DND-41 (cell line): Measurements from ENCODE around the gene SPACA4.

Source experiments
- ATAC-seq: fragments of 200-7000 bp; cut with Tn5 transposase; 3 replicates; pipeline ENCODE4 v1.9.1; 2021; ENCODE audit warnings: low read depth; ENCODE audit not compliant: insufficient read depth
- DNase-seq: peaks from one replicate; pipeline ENCODE4 v3.0.0-alpha.2; 2020
- H2AFZ ChIP-seq: 2 replicates; pipeline ENCODE4 v1.6.0; 2012; ENCODE audit warnings: low read depth, low read length
- H3K27ac ChIP-seq: 2 replicates; pipeline ENCODE4 v1.5.1; 2012; ENCODE audit warnings: low read length, inconsistent platforms
- H3K27me3 ChIP-seq: fragments of 200-600 bp; sonication (generic); 2 replicates; pipeline ENCODE4 v1.6.0; 2012; ENCODE audit warnings: low read length, mild to moderate bottlenecking, inconsistent platforms; ENCODE audit not compliant: insufficient read depth, poor library complexity
- H3K36me3 ChIP-seq: 2 replicates; pipeline ENCODE4 v1.5.1; 2012; ENCODE audit warnings: low read length, inconsistent platforms; ENCODE audit not compliant: insufficient read depth
- H3K4me1 ChIP-seq: 2 replicates; pipeline ENCODE4 v1.5.1; 2012; ENCODE audit warnings: mild to moderate bottlenecking, low read length; ENCODE audit not compliant: insufficient read depth
- H3K4me2 ChIP-seq: 2 replicates; pipeline ENCODE4 v1.6.0; 2012; ENCODE audit warnings: mild to moderate bottlenecking, moderate library complexity, low read length, inconsistent platforms; ENCODE audit not compliant: insufficient read depth
- H3K4me3 ChIP-seq, 2 experiments: fragments of 200-600 bp in 1 of 2; shearing (Covaris generic) in 1 of 2; 2 replicates each; pipeline ENCODE4 v1.5.1; 2012 to 2016; ENCODE audit warnings: inconsistent platforms in 2 of 2, low read length in 2 of 2, mild to moderate bottlenecking in 2 of 2, low read depth in 1 of 2, moderate library complexity in 1 of 2
- H3K79me2 ChIP-seq: 2 replicates; pipeline ENCODE4 v1.6.0; 2012; ENCODE audit warnings: low read length, inconsistent platforms; ENCODE audit not compliant: insufficient read depth
- H3K9ac ChIP-seq: 2 replicates; pipeline ENCODE4 v1.6.0; 2012; ENCODE audit warnings: low read depth, mild to moderate bottlenecking, inconsistent platforms, low read length, moderate library complexity
- H3K9me3 ChIP-seq: 2 replicates; pipeline ENCODE4 v1.5.1; 2012; ENCODE audit warnings: low read length, moderate library complexity, mild to moderate bottlenecking, inconsistent platforms; ENCODE audit not compliant: insufficient read depth, severe bottlenecking
- H4K20me1 ChIP-seq: 2 replicates; pipeline ENCODE4 v1.6.0; 2012; ENCODE audit warnings: low read length; ENCODE audit not compliant: insufficient read depth
- CTCF ChIP-seq: IDR thresholded peaks from 2 replicates; pipeline ENCODE4 v1.5.1; 2012; ENCODE audit warnings: borderline replicate concordance, low read length, moderate library complexity, mild to moderate bottlenecking; ENCODE audit not compliant: poor library complexity, severe bottlenecking; ENCODE audit errors: extremely low read depth
- EZH2 ChIP-seq: IDR thresholded peaks from 3 replicates; pipeline ENCODE4 v1.6.1; 2012; ENCODE audit warnings: borderline replicate concordance, low read depth, mild to moderate bottlenecking, moderate library complexity, low read length, inconsistent platforms; ENCODE audit not compliant: severe bottlenecking

The SPACA4 gene

GRCh38 chr19:48596679-48597465 lies 9.7 kb upstream of the SPACA4 start:
- ATAC-seq: no peak
- DNase-seq: no peak
- Histone ChIP-seq H3K4me3 (no peak overlapping the region), H3K4me1 (no peaks in the 10 kb centered on the region), H3K27me3 (no peaks in the 10 kb centered on the region), H4K20me1 (no peaks in the 10 kb centered on the region), H3K4me2 (no peak overlapping the region), H2AFZ (no peak overlapping the region), H3K9me3 (no peaks in the 10 kb centered on the region), H3K9ac (no peak overlapping the region), H3K36me3 (no peaks in the 10 kb centered on the region), H3K27ac (no peak overlapping the region), H3K79me2 (no peaks in the 10 kb centered on the region)
- TF ChIP-seq CTCF: no peak
- TF ChIP-seq EZH2: no peak

GRCh38 chr19:48598996-48599700 lies 7.4 kb upstream of the SPACA4 start:
- Histone ChIP-seq H3K27ac (no peak overlapping the region), H3K9ac (no peak overlapping the region), H3K36me3 (no peaks in the 10 kb centered on the region), H3K79me2 (no peaks in the 10 kb centered on the region), H3K4me2 (no peak overlapping the region), H3K27me3 (no peaks in the 10 kb centered on the region), H3K9me3 (no peaks in the 10 kb centered on the region), H2AFZ (no peak overlapping the region), H3K4me3 (no peak overlapping the region), H3K4me1 (no peaks in the 10 kb centered on the region), H4K20me1 (no peaks in the 10 kb centered on the region)
- DNase-seq (no peak), ATAC-seq (no peak)
- TF ChIP-seq EZH2: no peak
- no peak for TF ChIP-seq CTCF

GRCh38 chr19:48600679-48601417 lies 5.7 kb upstream of the SPACA4 start:
- no peak overlapping the region for H3K4me2 ChIP-seq

More at GRCh38 chr19:48600679-48601417, 5.7 kb upstream of the SPACA4 start:
- Histone ChIP-seq H3K27ac (no peak overlapping the region), H3K36me3 (no peaks in the 10 kb centered on the region), H4K20me1 (no peaks in the 10 kb centered on the region), H3K9ac (no peak overlapping the region), H3K4me1 (no peaks in the 10 kb centered on the region), H3K27me3 (no peaks in the 10 kb centered on the region), H3K4me3 (no peak overlapping the region), H3K79me2 (no peaks in the 10 kb centered on the region), H2AFZ (no peak overlapping the region), H3K9me3 (no peaks in the 10 kb centered on the region)
- TF ChIP-seq EZH2 (no peak), CTCF (no peak)
- ATAC-seq (no peak), DNase-seq (no peak)
